HG03025 (cell line): Measurements from ENCODE around the gene ACSF2.

Experiments used
- ATAC-seq: cut with Tn5 transposase; IDR thresholded peaks from one replicate; pipeline ENCODE4 v1.9.1; 2021; ENCODE audit warnings: mild to moderate bottlenecking, moderate library complexity; ENCODE audit not compliant: unreplicated experiment, low FRiP score

The ACSF2 gene

GRCh38 chr17:50495217-50495823 is 69.3 kb downstream of the ACSF2 start:
- ATAC-seq, result no peak

GRCh38 chr17:50495918-50496317 is 69.9 kb downstream of the ACSF2 start:
- ATAC-seq, result no peak

- ATAC-seq, result no peak
Measured at GRCh38 chr17:50498021-50498874, 72.2 kb downstream of the ACSF2 start.

GRCh38 chr17:50499270-50499669 is 73.3 kb downstream of the ACSF2 start:
- ATAC-seq, result no peak

GRCh38 chr17:50499721-50500120 is 73.7 kb downstream of the ACSF2 start:
- ATAC-seq, result no peak

- ATAC-seq, result no peak
Measured at GRCh38 chr17:50501054-50501453, 75.0 kb downstream of the ACSF2 start.

- ATAC-seq, result no peak
Measured at GRCh38 chr17:50502301-50502990, 76.4 kb downstream of the ACSF2 start.

- ATAC-seq, result no peak
Measured at GRCh38 chr17:50505591-50506130, 79.6 kb downstream of the ACSF2 start.

GRCh38 chr17:50506298-50506697 is 80.3 kb downstream of the ACSF2 start:
- ATAC-seq, result no peak

- no peak for ATAC-seq
Measured at GRCh38 chr17:50507871-50508572, 82.0 kb downstream of the ACSF2 start, which contains the start of gene MYCBPAP. Gene MYCBPAP (plus strand): TSS chr17:50508439. CDS start chr17:50508675, 236 bp downstream.

GRCh38 chr17:50508573-50509460 is 82.8 kb downstream of the ACSF2 start:
- no peak for ATAC-seq

GRCh38 chr17:50511058-50511457 is 85.0 kb downstream of the ACSF2 start:
- no peak for ATAC-seq

- no peak for ATAC-seq
Measured at GRCh38 chr17:50513495-50513894, 87.5 kb downstream of the ACSF2 start.

- no peak for ATAC-seq
Measured at GRCh38 chr17:50514388-50514787, 88.4 kb downstream of the ACSF2 start.

- no peak for ATAC-seq
Measured at GRCh38 chr17:50514936-50515702, 89.1 kb downstream of the ACSF2 start.

GRCh38 chr17:50517011-50517410 is 91.0 kb downstream of the ACSF2 start:
- ATAC-seq, result no peak

GRCh38 chr17:50517504-50518383 is 91.7 kb downstream of the ACSF2 start:
- no peak for ATAC-seq
